IPS-NIHi11 (cell line): Measurements from ENCODE around the gene FBXO7.
A peak's percentile ranks its signal among the peaks of the same experiment; 100 is the strongest.

Source experiments
- DNase-seq: peaks from one replicate; pipeline ENCODE4 v3.0.0; 2012; ENCODE audit warnings: mixed read lengths, low spot score

The FBXO7 gene

GRCh38 chr22:32490279-32490678, 15.7 kb downstream of the FBXO7 start:
- DNase-seq: no peak

GRCh38 chr22:32492111-32492510, 17.5 kb downstream of the FBXO7 start:
- no peak for DNase-seq

- DNase-seq: no peak
These were observed 18.9 kb downstream of the FBXO7 start for GRCh38 chr22:32493551-32493950.

GRCh38 chr22:32494971-32495370, 20.4 kb downstream of the FBXO7 start:
- no peak for DNase-seq

GRCh38 chr22:32499666-32500065, 25.1 kb downstream of the FBXO7 start:
- no peak for DNase-seq

- no peak for DNase-seq
These were observed 27.5 kb downstream of the FBXO7 start for GRCh38 chr22:32501836-32502752.

GRCh38 chr22:32509045-32509444, 34.4 kb downstream of the FBXO7 start:
- DNase-seq: no peak

- DNase-seq: no peak
These were observed 36.7 kb downstream of the FBXO7 start for GRCh38 chr22:32511274-32511673.

GRCh38 chr22:32511776-32512175, 37.2 kb downstream of the FBXO7 start:
- DNase-seq: no peak

GRCh38 chr22:32512267-32512982, 37.8 kb downstream of the FBXO7 start:
- DNase-seq: no peak

GRCh38 chr22:32515084-32515483, 40.5 kb downstream of the FBXO7 start:
- DNase-seq: no peak

- DNase-seq: no peak
These were observed 42.9 kb downstream of the FBXO7 start for GRCh38 chr22:32517488-32517887.

GRCh38 chr22:32517921-32518320, 43.3 kb downstream of the FBXO7 start:
- no peak for DNase-seq

- no peak for DNase-seq
These were observed 43.8 kb downstream of the FBXO7 start for GRCh38 chr22:32518381-32518780.

GRCh38 chr22:32518848-32519247, 44.2 kb downstream of the FBXO7 start:
- DNase-seq: no peak

GRCh38 chr22:32520612-32521011, 46.0 kb downstream of the FBXO7 start:
- no peak for DNase-seq

GRCh38 chr22:32522237-32522636, 47.6 kb downstream of the FBXO7 start:
- DNase-seq: no peak

- DNase-seq: no peak
These were observed 53.1 kb downstream of the FBXO7 start for GRCh38 chr22:32527756-32528155.

GRCh38 chr22:32528316-32528715, 53.7 kb downstream of the FBXO7 start:
- no peak for DNase-seq

GRCh38 chr22:32528984-32529982, 54.7 kb downstream of the FBXO7 start:
- DNase-seq: peak; percentile 91

GRCh38 chr22:32531228-32531627, 56.6 kb downstream of the FBXO7 start:
- no peak for DNase-seq
